Activated naive CD8-positive, alpha-beta T cell treated with anti-CD3 and anti-CD28 coated beads, Interleukin-2, amount 50 U/mL, for 16 hours (primary cell): ENCODE data around the gene CCL20.
"Not testable (repeated sequence)": the region's sequence is repeated elsewhere in the genome, so short reads cannot be mapped to it uniquely, and the experiment has no call there.

Source experiments
- DNase-seq: peaks from one replicate; pipeline ENCODE4 v3.0.0-alpha.2; 2020; ENCODE audit warnings: low read depth, low spot score

CCL20 gene

GRCh38 chr2:227834423-227834822, 20.8 kb downstream of the CCL20 start:
- no peak for DNase-seq

GRCh38 chr2:227834916-227835650, 21.4 kb downstream of the CCL20 start:
- no peak for DNase-seq

- DNase-seq: not testable (repeated sequence)
Observed at GRCh38 chr2:227839339-227840129, 25.9 kb downstream of the CCL20 start.

- DNase-seq: no peak
Observed at GRCh38 chr2:227846831-227847230, 33.2 kb downstream of the CCL20 start.

GRCh38 chr2:227848146-227848545, 34.5 kb downstream of the CCL20 start:
- no peak for DNase-seq

GRCh38 chr2:227848586-227848985, 34.9 kb downstream of the CCL20 start:
- DNase-seq: no peak

- no peak for DNase-seq
Observed at GRCh38 chr2:227849906-227850305, 36.3 kb downstream of the CCL20 start.

- no peak for DNase-seq
Observed at GRCh38 chr2:227853204-227853629, 39.6 kb downstream of the CCL20 start.

GRCh38 chr2:227853765-227854271, 40.2 kb downstream of the CCL20 start:
- no peak for DNase-seq

- no peak for DNase-seq
Observed at GRCh38 chr2:227855440-227855839, 41.8 kb downstream of the CCL20 start.

- no peak for DNase-seq
Observed at GRCh38 chr2:227856697-227857096, 43.1 kb downstream of the CCL20 start.

- DNase-seq: no peak
Observed at GRCh38 chr2:227860221-227860641, 46.6 kb downstream of the CCL20 start.

GRCh38 chr2:227861011-227861410, 47.4 kb downstream of the CCL20 start:
- no peak for DNase-seq

GRCh38 chr2:227862227-227862740, 48.6 kb downstream of the CCL20 start:
- no peak for DNase-seq

- no peak for DNase-seq
Observed at GRCh38 chr2:227862741-227863588, 49.3 kb downstream of the CCL20 start.

GRCh38 chr2:227864161-227864756, 50.6 kb downstream of the CCL20 start:
- no peak for DNase-seq

GRCh38 chr2:227865291-227865690, 51.6 kb downstream of the CCL20 start:
- no peak for DNase-seq
